Measurements from ENCODE around the gene SNRNP35.
A peak's percentile ranks its signal among the peaks of the same experiment; 100 is the strongest.
"Not testable (repeated sequence)": the region's sequence is repeated elsewhere in the genome, so short reads cannot be mapped to it uniquely, and the experiment has no call there.

SNRNP35 gene

GRCh38 chr12:123449856-123450255, 8.1 kb upstream of the SNRNP35 start:
- no peak overlapping the region for H3K9ac ChIP-seq
- H3K79me2 ChIP-seq = no peaks in the 10 kb centered on the region
- no peak overlapping the region for H2AFZ ChIP-seq
- no peak overlapping the region for H3K27ac ChIP-seq
- no peak overlapping the region for H3K4me2 ChIP-seq (ENCODE audit: low read length)
- peaks cover 10% of the 10 kb centered on the region for H3K4me1 ChIP-seq
- no peaks in the 10 kb centered on the region for H3K36me3 ChIP-seq (ENCODE audit: control insufficient read depth, insufficient read depth, low read length)
- H3K27me3 ChIP-seq (ENCODE audit: control insufficient read depth, insufficient read depth, low read length) = no peaks in the 10 kb centered on the region
- H3K9me3 ChIP-seq (ENCODE audit: control insufficient read depth, low read length) = no peaks in the 10 kb centered on the region
- H3K4me3 ChIP-seq (ENCODE audit: low read depth, low read length) = no peak overlapping the region
- TF ChIP-seq CTCF (IDR thresholded peaks at IDR 0.05) = no peak

GRCh38 chr12:123450636-123451035, 7.3 kb upstream of the SNRNP35 start:
- TF ChIP-seq CTCF (IDR thresholded peaks at IDR 0.05) = no peak
- no peak overlapping the region for H3K9ac ChIP-seq
- no peaks in the 10 kb centered on the region for H3K27me3 ChIP-seq (ENCODE audit: control insufficient read depth, insufficient read depth, low read length)

GRCh38 chr12:123452276-123452550, 5.7 kb upstream of the SNRNP35 start:
- not testable (repeated sequence) for H3K9ac ChIP-seq; H3K4me2 ChIP-seq (ENCODE audit: low read length); H3K27me3 ChIP-seq (ENCODE audit: control insufficient read depth, insufficient read depth, low read length); H3K4me1 ChIP-seq; H3K36me3 ChIP-seq (ENCODE audit: control insufficient read depth, insufficient read depth, low read length); H2AFZ ChIP-seq; H3K79me2 ChIP-seq; H3K27ac ChIP-seq; H3K4me3 ChIP-seq (ENCODE audit: low read depth, low read length); H3K9me3 ChIP-seq (ENCODE audit: control insufficient read depth, low read length)

More at GRCh38 chr12:123450636-123451035, 7.3 kb upstream of the SNRNP35 start:
- Histone ChIP-seq H3K4me3 (ENCODE audit: low read depth, low read length) (no peak overlapping the region), H3K79me2 (no peaks in the 10 kb centered on the region), H3K4me1 (peaks cover 7% of the 10 kb centered on the region), H3K4me2 (ENCODE audit: low read length) (no peak overlapping the region), H3K9me3 (ENCODE audit: control insufficient read depth, low read length) (no peaks in the 10 kb centered on the region), H3K36me3 (ENCODE audit: control insufficient read depth, insufficient read depth, low read length) (no peaks in the 10 kb centered on the region), H2AFZ (peak overlapping the region; percentile 38), H3K27ac (no peak overlapping the region)

- Histone ChIP-seq H3K36me3 (ENCODE audit: control insufficient read depth, insufficient read depth, low read length) (no peaks in the 10 kb centered on the region), H3K27me3 (ENCODE audit: control insufficient read depth, insufficient read depth, low read length) (no peaks in the 10 kb centered on the region), H3K9me3 (ENCODE audit: control insufficient read depth, low read length) (no peaks in the 10 kb centered on the region), H3K4me3 (ENCODE audit: low read depth, low read length) (no peak overlapping the region), H3K79me2 (no peaks in the 10 kb centered on the region), H3K4me2 (ENCODE audit: low read length) (no peak overlapping the region), H3K9ac (no peak overlapping the region), H3K4me1 (no peaks in the 10 kb centered on the region), H2AFZ (no peak overlapping the region), H3K27ac (no peak overlapping the region)
- TF ChIP-seq CTCF (IDR thresholded peaks at IDR 0.05) = no peak
Observed at GRCh38 chr12:123453165-123453564, 4.8 kb upstream of the SNRNP35 start.

GRCh38 chr12:123463174-123463573, 5.2 kb downstream of the SNRNP35 start:
- not testable (repeated sequence) for H2AFZ ChIP-seq

GRCh38 chr12:123465084-123465483, 7.1 kb downstream of the SNRNP35 start:
- Histone ChIP-seq H2AFZ (no peak overlapping the region), H3K27ac (no peak overlapping the region), H3K9ac (no peak overlapping the region), H3K27me3 (ENCODE audit: control insufficient read depth, insufficient read depth, low read length) (no peaks in the 10 kb centered on the region), H3K4me1 (no peaks in the 10 kb centered on the region), H3K9me3 (ENCODE audit: control insufficient read depth, low read length) (no peaks in the 10 kb centered on the region), H3K36me3 (ENCODE audit: control insufficient read depth, insufficient read depth, low read length) (no peaks in the 10 kb centered on the region), H3K79me2 (peaks cover 26% of the 10 kb centered on the region), H3K4me3 (ENCODE audit: low read depth, low read length) (no peak overlapping the region), H3K4me2 (ENCODE audit: low read length) (no peak overlapping the region)
- no peak for TF ChIP-seq CTCF (IDR thresholded peaks at IDR 0.05)

More at GRCh38 chr12:123463174-123463573, 5.2 kb downstream of the SNRNP35 start:
- H3K9ac ChIP-seq; H3K27me3 ChIP-seq (ENCODE audit: control insufficient read depth, insufficient read depth, low read length); H3K36me3 ChIP-seq (ENCODE audit: control insufficient read depth, insufficient read depth, low read length); H3K27ac ChIP-seq; H3K4me3 ChIP-seq (ENCODE audit: low read depth, low read length); H3K4me1 ChIP-seq; H3K9me3 ChIP-seq (ENCODE audit: control insufficient read depth, low read length); H3K4me2 ChIP-seq (ENCODE audit: low read length): not testable (repeated sequence)
- H3K79me2 ChIP-seq = peaks cover 12% of the 10 kb centered on the region
